Mesenteric fat pad (tissue), 1 donor: Measurements from ENCODE around the gene ZSCAN21. TPM values are rescaled to one million over a fixed set of nuclear protein-coding genes. Genes with fewer than 3 reads are reported as not detected.
A peak's percentile ranks its signal among the peaks of the same experiment; 100 is the strongest.

Source experiments
- DNase-seq: peaks from one replicate; pipeline ENCODE4 v3.0.0-alpha.2; 2020; ENCODE audit warnings: low spot score
- total RNA-seq: library from RNA; stranded (reverse); fragmentation: NEBNext Ultra II Directional; extraction: Animal tissue kit (Norgen Biotek cat#: 25700); gene quantifications from one replicate; pipeline ENCODE4 v1.2.1, GENCODE V29; 2021
- donor health status: DM: yes; HTN: yes; CAD: no.

The ZSCAN21 gene
- total RNA-seq, 1 donor from 2014 or later = 10.2 TPM

DNA sequence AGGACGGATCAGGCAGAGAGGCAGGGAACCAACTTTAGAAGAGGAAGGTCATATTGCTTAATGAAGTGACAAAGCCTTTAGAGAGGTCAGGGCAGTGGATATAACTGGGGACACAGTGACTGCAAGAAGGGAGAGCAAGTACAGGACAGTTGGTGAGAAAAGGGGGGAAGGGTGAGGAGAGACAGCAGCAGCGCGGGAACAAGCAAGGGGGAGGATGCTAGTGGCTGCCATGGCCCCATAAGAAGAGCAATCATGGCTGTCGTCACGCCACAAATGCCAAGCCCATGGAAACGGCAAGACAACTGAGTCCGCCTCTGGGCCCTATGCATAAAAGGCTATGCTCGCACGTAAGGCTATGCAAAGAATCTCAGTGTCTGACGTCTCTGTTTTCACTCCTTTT lies 22.9 kb downstream of the ZSCAN21 start:
- DNase-seq = no peak

DNA sequence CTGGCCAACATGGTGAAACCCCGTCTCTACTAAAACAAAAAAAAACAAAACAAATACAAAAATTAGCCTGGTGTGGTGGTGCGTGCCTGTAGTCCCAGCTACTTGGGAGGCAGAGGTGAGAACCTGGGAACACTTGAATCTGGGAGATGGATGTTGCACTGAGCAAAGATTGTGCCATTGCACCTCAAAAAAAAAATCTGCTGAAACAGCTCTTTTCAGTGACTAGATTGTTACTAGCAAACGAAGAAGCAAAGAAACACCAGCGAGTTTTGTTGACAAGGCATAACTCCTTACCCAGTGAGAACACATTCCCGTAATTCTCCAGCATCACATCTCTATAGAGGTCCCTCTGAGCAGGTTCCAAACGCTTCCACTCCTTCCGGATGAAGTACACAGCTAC lies 25.3 kb downstream of the ZSCAN21 start:
- DNase-seq = no peak

DNA sequence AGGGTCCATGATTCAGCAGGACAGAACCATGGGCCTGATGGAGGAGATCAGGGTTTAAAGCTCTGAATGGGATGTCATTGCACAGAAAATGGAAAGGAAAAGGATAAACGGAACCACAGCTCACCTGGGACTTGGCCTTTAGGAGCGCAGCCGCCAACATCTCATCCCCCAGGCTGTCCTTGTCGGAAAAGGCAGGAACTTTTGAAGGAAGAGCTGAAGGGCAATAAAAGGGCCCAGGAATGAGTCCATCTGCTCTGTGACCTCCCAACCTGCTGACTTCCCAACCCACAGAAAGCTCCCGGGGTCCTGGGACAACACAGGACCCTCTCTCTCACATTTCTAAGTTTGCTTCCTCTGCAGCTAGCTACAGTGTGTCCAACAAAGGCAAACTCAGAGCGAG lies 25.8 kb downstream of the ZSCAN21 start:
- no peak for DNase-seq

DNA sequence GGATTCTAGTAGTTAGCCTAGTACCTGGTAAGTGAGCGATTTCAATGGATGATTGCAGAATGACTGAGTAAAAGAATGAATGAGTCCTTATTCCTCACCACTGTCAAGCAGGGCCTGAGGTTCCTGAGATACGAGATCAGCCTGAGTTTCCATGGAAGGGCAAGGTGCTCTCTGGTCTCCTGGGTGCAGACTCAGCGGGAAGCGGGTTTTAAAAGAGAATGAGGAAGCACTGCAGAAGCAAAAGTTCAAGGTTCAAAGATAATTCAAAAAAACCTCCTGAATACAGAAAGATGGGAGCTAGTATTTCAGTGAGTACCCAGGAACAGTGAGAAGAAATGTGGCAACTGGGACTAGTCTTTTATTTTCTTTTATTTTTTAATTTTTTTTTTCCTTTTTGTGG lies 27.6 kb downstream of the ZSCAN21 start:
- no peak for DNase-seq

DNA sequence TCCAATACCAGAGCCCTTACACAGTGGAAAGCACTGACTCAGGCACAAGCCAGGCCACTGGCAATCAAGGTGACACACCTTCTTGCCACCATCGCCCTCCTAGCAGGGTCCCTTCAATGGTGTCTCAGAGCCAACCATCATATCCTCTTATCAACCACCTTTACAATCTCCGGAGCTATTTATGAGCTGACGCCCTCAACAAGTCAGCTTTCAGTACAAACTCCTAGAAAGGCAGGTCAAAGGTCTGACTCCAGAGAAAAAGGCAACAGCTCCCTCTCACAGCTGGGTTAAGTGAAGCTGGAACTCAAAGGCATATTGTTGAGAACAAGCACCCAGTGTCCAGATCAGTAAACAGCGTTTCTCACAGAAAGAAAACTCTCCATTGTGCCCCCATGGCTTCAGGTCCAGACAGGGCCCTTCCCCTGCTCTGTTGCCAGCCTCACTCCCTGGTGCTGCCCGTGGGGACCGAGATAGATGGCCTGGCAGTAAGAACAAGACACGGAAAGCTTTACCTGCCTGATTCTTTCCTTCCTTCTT lies 29.5 kb downstream of the ZSCAN21 start:
- DNase-seq = no peak

DNA sequence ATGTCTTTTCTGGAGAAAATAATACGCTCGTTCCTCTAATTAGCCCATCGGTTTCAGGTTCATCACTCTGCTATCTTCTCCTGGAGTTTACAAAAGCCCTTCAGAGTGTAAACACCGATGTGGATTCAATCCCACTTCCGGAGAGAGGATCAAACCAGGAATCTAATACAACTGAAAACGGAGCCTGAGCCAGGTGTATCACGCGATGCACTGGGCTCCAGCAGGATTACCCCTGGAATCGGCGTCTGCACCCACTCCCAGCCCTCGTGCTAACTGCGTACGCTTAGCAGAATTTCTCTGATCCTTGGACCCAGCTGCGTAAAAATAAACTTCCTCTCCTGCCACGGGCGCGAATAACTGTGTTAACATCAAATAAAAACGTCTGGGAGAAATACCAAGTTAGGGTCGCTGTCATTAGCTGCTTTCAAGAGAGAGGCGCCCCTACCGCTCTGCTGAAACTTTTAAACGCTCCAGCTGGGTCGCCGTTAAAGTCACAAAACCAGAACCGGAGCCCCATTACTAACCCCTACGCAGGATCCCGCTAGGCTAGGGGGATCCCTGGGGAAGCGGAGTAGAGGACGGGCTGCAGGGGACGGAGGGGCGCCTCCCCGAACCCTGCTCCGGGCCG lies 31.4 kb downstream of the ZSCAN21 start:
- DNase-seq = no peak

DNA sequence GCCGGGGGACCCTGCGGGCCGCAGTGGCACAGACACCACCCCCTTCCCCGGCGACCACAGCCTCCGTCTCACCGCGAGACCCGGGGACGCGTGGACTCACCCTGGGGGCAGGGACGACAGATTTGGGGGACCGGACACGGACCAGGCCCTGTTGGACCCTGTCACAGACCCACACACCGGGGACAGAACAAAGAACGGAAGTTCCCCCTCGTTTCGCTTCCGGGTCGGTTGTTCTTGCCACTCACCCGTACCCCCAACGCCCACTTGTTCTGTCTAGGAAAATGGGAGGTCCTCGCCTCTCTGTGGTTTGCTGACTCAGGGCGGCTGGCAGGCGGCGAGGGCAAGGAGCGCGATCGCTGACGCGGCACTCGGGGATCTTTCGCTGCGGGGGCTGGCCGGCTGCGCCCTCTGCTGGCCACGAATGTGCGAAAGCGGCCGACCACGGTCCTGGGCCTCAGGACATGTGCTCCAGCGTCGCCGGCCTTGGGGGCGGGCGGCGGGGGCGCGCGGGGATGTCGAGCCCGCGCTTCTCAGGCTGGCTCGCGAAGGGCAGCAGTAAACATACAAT lies 32.0 kb downstream of the ZSCAN21 start, which contains the start of gene ZNF3:
Gene ZNF3 (minus strand): TSS at position 189 of the 568 bp plus-strand sequence. CDS start 4,366 bp downstream, outside the sequence.
- peak; percentile 99 for DNase-seq

DNA sequence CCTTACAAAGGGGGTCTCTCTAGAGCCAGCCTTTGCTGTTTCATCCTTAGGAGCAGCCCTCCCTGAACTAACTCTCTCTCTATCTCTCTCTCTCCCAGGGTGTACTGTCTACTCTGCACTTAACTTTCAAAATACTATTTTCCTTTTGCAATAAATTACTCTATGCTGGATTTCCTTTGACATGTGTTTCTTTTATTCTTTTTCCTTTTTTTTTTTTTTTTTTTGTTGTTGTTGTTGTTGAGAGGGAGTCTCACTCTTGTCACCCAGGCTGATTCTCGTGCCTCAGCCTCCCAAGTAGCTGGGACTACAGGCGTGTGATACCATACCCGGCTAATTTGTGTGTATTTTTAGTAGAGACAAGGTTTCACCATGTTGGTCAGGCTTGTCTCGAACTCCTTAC lies 33.4 kb downstream of the ZSCAN21 start:
- DNase-seq = no peak

DNA sequence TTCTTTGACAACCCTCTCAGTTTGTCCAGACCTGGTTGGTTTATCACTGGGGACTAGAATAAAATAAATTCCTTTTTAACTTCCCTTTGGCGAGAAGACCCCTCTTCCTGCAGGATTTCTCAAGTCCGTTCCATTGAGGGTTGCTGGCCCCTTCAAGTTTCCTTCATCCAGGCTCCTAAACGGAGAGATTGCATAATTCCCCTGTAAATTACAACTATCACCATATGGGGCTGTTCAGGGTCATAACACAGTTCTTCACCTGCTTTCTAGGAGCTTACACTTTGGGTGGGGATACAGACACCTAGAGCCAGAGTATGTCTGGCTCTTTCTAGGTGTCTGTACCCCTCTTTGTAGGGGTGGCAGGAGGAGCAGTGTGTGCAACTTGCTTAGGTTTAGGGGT lies 35.9 kb downstream of the ZSCAN21 start:
- no peak for DNase-seq

DNA sequence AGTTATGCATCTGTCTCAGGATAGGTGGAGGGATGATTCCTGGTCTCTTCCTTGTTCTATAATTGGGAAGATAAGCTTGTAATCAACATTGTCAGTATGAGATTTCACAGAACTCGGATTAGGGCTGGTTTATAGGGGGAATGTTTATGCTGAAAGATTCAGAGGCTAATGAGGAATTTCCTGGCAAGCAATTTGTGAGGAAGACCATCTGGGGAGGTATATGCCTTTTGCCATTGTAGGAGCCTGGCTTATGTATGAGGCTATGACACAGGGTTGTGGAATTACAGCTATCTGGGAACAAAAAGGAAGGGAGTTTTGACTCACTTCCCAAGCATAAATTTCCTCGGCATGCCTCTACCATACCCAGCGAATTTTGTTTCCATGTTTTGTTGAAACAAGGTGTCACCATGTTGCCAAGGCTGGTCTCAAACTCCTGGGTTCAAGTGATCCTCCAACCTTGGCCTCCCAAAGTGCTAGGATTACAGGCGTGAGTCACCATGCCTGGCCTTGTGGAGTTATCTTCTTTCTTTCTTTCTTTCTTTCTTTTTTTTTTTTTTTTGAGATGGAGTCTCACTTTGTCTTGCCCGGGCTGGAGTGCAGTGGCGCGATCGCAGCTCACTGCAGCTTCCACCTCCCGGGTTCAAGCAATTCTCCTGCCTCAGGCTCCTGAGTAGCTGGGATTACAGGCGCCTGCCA lies 37.6 kb downstream of the ZSCAN21 start:
- DNase-seq = no peak

DNA sequence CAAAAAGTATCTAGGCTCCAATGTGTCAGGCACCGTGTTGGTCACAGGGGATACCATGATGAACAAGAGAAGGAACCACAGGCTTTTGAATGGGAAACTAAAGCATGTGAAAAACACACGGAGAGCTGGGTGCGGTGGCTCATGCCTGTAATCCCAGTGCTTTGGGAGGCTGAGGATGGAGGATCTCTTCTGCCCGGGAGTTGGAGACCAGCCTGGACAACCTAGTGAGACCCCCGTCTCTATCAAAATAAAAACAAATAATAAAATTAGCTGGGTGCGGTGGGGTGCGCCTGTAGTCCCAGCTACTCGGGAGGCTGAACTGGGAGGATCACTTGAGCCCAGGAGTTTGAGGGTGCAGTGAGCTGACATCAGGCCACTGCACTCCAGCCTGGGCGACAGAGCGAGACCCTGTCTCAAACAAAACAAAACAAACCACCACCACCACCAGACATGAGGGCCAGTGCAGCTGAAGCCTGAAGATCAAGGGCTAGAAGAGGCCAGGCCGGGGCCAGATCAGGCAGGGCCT lies 38.6 kb downstream of the ZSCAN21 start:
- no peak for DNase-seq

DNA sequence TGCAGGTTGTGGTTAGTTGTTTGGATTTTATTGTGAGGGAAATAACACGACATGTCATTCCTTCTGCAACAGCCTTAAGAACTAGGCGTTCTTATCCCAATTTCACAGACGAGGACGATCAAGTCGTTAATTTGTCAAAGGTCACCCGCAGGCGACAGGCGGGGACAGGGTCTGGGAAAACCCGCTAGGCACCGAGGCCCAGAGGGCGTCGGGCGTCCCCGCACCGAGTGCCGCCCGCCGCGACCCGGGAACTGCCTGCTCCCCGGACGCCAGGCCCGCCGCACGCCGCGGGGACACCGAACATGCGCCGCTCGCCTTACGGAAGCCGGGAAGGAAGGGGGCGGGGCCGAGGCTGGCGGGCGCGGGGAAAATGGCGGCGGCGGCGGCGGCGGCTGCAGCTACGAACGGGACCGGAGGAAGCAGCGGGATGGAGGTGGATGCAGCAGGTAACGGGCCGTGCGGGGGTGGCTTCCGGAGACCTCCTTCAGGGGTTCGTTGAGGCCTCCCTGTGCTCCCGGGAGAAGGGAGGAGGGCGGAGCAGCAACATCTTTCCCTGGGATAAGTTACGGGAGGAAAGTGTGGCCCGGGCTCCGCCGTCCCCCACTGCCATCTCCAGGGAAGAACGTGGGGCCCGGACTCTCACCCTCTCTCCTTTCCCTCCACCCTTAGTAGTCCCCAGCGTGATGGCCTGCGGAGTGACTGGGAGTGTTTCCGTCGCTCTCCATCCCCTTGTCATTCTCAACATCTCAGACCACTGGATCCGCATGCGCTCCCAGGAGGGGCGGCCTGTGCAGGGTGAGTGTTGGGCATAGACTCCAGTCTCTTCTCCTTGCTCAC lies 39.3 kb downstream of the ZSCAN21 start, which contains the start of gene COPS6:
Gene COPS6 (plus strand): TSS at position 349 of the 837 bp plus-strand sequence. CDS start 22 bp downstream, at position 371.
- peak; percentile 94 for DNase-seq

DNA sequence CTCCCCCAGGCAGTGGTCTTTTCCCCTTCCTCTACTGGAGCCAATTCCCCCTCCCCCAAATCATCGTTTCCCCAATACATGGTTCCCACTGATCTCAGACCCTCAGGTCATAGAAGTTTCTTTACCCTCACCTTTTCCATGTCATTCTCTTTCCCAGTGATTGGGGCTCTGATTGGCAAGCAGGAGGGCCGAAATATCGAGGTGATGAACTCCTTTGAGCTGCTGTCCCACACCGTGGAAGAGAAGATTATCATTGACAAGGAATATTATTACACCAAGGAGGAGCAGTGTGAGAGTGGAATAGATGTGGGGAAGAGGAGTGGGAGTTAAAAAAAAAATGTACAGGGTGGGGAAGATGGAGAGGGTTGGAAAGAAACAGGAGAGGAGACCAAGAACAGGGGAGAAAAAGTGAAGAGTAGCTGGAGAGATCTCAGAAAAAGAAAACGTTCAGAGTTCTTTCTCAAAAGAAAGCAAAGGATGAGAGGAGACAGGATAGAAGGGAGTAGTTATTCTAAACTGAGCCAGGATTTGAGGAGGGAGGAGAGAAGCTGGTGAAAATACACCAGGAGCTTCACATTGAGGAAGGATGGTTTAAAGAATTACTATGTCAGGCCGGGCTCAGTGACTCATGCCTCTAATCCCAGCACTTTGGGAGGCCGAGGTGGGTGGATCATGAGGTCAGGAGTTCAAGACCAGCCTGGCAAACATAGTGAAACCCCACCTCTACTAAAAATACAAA lies 40.1 kb downstream of the ZSCAN21 start:
- no peak for DNase-seq

DNA sequence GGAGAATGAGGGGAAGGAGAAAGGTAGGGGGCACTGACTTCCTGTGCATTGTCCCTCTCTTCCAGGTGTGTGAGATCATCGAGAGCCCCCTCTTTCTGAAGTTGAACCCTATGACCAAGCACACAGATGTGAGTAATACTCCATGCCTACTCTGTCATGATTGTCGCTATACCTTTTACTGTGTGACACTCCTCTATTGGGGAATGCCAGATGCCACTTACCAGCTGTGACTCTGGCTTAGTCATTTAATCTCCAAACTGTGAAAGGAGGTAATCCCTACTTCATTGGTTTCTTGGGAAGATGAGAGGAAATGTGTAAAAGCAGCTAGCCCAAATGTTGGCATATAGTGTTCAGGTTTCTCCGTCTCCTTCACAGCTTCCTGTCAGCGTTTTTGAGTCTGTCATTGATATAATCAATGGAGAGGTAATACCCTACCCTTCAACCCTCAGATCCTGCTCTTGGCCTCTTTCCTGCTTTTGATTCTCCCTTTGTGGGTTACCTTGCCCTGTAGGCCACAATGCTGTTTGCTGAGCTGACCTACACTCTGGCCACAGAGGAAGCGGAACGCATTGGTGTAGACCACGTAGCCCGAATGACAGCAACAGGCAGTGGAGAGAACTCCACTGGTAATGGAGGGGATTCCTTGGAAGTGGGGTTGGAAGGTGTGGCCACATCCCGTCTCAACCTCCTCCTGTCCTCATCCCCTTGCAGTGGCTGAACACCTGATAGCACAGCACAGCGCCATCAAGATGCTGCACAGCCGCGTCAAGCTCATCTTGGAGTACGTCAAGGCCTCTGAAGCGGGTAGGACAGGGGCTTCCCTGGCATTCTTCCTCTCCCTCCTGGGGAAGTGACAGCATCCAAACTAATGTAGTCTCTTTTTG lies 41.2 kb downstream of the ZSCAN21 start:
- no peak for DNase-seq

DNA sequence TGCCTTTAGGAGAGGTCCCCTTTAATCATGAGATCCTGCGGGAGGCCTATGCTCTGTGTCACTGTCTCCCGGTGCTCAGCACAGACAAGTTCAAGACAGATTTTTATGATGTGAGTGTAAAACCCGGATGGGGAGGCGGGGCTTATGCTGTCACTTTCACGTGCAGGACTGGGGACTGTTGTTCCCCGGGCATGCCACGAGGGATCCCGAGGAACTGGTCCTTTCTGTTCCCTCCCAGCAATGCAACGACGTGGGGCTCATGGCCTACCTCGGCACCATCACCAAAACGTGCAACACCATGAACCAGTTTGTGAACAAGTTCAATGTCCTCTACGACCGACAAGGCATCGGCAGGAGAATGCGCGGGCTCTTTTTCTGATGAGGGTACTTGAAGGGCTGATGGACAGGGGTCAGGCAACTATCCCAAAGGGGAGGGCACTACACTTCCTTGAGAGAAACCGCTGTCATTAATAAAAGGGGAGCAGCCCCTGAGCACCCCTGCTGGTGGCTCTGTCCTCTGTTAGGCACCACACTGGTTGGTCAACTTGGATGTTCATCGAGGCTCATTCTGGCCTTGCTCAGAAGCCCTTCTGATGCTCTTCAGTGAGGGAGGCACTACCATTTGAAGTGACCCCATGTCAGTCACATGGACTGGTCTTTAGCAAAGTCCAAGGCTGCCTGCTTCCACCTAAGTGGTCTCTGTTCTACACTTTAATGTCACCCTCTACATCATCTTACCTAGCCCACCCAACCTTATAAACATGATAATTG lies 42.0 kb downstream of the ZSCAN21 start:
- no peak for DNase-seq

DNA sequence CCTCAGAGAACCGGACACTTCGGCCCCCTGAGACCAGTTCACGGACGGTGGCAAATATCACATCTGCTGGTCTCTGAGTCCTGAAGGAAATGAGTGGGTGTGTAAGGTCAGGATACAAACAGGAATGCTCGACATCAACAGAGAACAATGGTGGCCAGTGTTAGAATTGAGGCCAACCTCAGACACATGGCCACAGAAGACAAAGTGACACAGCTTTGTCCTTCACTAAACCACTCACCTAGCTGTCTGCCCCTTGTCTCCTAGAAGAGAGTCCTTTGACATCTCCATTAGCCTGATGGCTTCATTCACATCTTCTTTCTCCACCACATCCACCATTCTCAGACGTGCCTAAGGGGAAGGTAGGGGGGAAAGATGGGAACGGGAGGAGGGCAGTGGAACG lies 43.5 kb downstream of the ZSCAN21 start:
- DNase-seq = no peak

DNA sequence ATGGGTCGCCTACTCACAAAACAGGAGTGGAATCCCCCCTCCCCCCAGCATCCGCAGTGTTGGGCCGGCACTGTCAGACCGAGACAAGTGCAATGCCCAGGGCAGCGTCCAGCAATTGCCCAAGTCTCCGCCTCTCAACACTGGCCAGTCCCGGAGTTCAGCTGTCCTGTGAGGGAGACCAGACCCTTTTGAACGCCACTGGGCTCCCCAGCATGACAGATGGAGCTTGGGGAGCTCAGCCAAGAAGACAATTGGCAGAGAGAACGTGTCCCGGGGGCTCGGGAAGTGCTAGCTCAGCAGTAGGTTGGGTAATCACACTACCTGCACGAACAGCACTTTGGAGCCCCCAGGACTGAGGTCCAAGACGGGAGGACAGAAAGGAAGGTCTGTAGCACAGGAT lies 43.9 kb downstream of the ZSCAN21 start:
- no peak for DNase-seq

DNA sequence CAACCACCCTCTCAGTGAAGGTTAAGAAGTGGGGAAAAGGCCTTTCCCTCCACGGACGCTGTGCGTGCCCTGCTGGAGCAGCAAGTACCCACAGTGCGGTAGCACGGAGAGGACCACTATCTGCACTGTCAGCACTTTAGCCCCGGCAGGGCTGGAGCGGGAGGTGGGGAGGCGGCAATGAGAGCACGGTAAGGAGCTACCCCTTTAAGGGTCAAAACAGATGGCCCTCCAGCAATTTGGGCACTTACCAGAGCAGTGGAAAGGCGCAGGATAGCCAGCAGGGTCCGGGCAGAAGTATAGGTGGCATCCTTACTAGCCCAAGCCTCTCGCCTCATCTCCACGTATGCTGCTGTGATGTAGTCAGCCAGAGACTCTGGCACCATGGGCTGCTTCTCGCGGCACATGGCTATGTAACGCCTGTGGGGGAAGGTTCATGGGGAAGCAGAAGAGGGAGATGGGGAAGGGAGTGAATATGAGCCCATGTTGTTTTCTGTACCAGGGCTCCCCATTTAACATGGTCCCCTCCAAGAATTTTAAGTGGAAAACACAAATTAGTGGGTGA lies 44.4 kb downstream of the ZSCAN21 start:
- DNase-seq = no peak
